ENCODE results near the gene CHRNA4. TPM values are rescaled to one million over a fixed set of nuclear protein-coding genes. Genes with fewer than 3 reads are reported as not detected.

CHRNA4 gene
- total and polyA plus RNA-seq, 2 donors (not counting 3 experiments of a cell fraction or from before 2014, with no cell fraction given) = not detected

GRCh38 chr20:63365601-63366389 is 4.6 kb upstream of the CHRNA4 start:
- dilution Hi-C loops (cut with MboI; ENCODE audit: extremely low pct_ligation_motif_present, low sequenced_read_pairs) = no loop called here
- H3K79me2 ChIP-seq (ENCODE audit: control insufficient read depth, insufficient read depth, low read length) = no peaks in the 10 kb centered on the region
- H3K27me3 ChIP-seq (ENCODE audit: control insufficient read depth in 2 of 2, insufficient read depth in 2 of 2, low read length in 2 of 2) = peaks cover 4 to 7% of the 10 kb centered on the region in 2 experiments

More at GRCh38 chr20:63365601-63366389, 4.6 kb upstream of the CHRNA4 start:
- FAIRE-seq (no peak), DNase-seq (ENCODE audit: low read depth, low spot score) (no peak)
- no peak overlapping the region for H3K9ac ChIP-seq (replicated peaks; ENCODE audit: extremely low read depth, insufficient read depth, low read length)
- H3K4me2 ChIP-seq (ENCODE audit: insufficient read depth, low read length) = no peak overlapping the region
- ChIA-PET CTCF (no interaction called here), POLR2A (no interaction called here)
- H3K4me3 ChIP-seq (replicated peaks in 1 of 3; ENCODE audit: insufficient read depth in 1 of 3, low read depth in 1 of 3, low read length in 3 of 3) = no peak overlapping the region
- no peak for TF ChIP-seq CTCF (IDR thresholded peaks at IDR 0.05; ENCODE audit: extremely low read depth in 1 of 2, insufficient read depth in 1 of 2, low read depth in 1 of 2, low read length in 2 of 2)
- no peak for TF ChIP-seq FOS (IDR thresholded peaks at IDR 0.05; ENCODE audit: borderline replicate concordance, insufficient read depth, low read length)
- no peak for TF ChIP-seq EZH2 (IDR thresholded peaks at IDR 0.05; ENCODE audit: borderline replicate concordance, low read depth, low read length, severe bottlenecking)
- no peak for TF ChIP-seq POLR2A (IDR thresholded peaks at IDR 0.05; ENCODE audit: low read depth, low read length)
- no peak for TF ChIP-seq GATA2 (IDR thresholded peaks at IDR 0.05; ENCODE audit: insufficient read depth, insufficient read length, low read depth, low read length)
- TF ChIP-seq MYC (IDR thresholded peaks at IDR 0.05; ENCODE audit: low read depth, low read length) = no peak
- TF ChIP-seq POLR2AphosphoS5 (IDR thresholded peaks at IDR 0.05; ENCODE audit: insufficient read depth, low read depth, low read length) = no peak
- no peak for TF ChIP-seq JUN (IDR thresholded peaks at IDR 0.05; ENCODE audit: borderline replicate concordance, insufficient read depth, insufficient read length, low read depth)
- TF ChIP-seq, protein P1, sequence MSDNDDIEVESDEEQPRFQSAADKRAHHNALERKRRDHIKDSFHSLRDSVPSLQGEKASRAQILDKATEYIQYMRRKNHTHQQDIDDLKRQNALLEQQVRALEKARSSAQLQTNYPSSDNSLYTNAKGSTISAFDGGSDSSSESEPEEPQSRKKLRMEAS (IDR thresholded peaks at IDR 0.05; ENCODE audit: insufficient read depth, insufficient read length) = no peak
- H3K4me1 ChIP-seq (ENCODE audit: control insufficient read depth, extremely low read depth, insufficient read depth, low read length) = no peaks in the 10 kb centered on the region
- no peaks in the 10 kb centered on the region for H3K9me1 ChIP-seq (replicated peaks; ENCODE audit: control insufficient read depth, extremely low read depth, insufficient read depth, low read length)
- intact Hi-C loops (cut with micrococcal nuclease) = no loop called here
- BruUV-seq (replicated peaks) = no TSS peak
- no peak overlapping the region for H2AFZ ChIP-seq (ENCODE audit: low read depth, low read length)
- no peaks in the 10 kb centered on the region for H3K9me3 ChIP-seq (replicated peaks; ENCODE audit: control insufficient read depth, insufficient read depth, low read length)
- no peak overlapping the region for H3K27ac ChIP-seq (ENCODE audit: insufficient read depth, low read depth, low read length)
- H4K20me1 ChIP-seq (replicated peaks; ENCODE audit: control insufficient read depth, extremely low read depth, insufficient read depth, low read length) = no peaks in the 10 kb centered on the region
- no peaks in the 10 kb centered on the region for H3K36me3 ChIP-seq (ENCODE audit: control insufficient read depth in 2 of 2, extremely low read depth in 1 of 2, insufficient read depth in 2 of 2, low read length in 2 of 2)

All from endothelial cell of umbilical vein (primary cell).